Measurements from ENCODE around the gene ADD1. TPM values are rescaled to one million over a fixed set of nuclear protein-coding genes. Genes with fewer than 3 reads are reported as not detected.

Gene ADD1
- total RNA-seq, 1 donor from 2014 or later: 240 TPM

GRCh38 chr4:2870082-2870481, 26.4 kb downstream of the ADD1 start:
- no peak for TF ChIP-seq CTCF (IDR thresholded peaks at IDR 0.05)
- H3K27me3 Mint-ChIP-seq (ENCODE audit: low read depth): no peaks in the 10 kb centered on the region
- no peaks in the 10 kb centered on the region for H3K36me3 Mint-ChIP-seq (ENCODE audit: low read depth)
- peaks cover 73% of the 10 kb centered on the region for H3K4me1 Mint-ChIP-seq (ENCODE audit: low read depth)
- no peaks in the 10 kb centered on the region for H3K9me3 Mint-ChIP-seq (ENCODE audit: low read depth)
- H3K27ac Mint-ChIP-seq (ENCODE audit: unreplicated experiment): peak overlapping the region; percentile 76
- H3K4me3 Mint-ChIP-seq (ENCODE audit: unreplicated experiment): no peak overlapping the region
- no peak for DNase-seq (ENCODE audit: low spot score)

GRCh38 chr4:2871466-2871865, 27.8 kb downstream of the ADD1 start:
- no peak for DNase-seq (ENCODE audit: low spot score)
- no peak overlapping the region for H3K4me3 Mint-ChIP-seq (ENCODE audit: unreplicated experiment)
- H3K27ac Mint-ChIP-seq (ENCODE audit: unreplicated experiment): no peak overlapping the region
- H3K4me1 Mint-ChIP-seq (ENCODE audit: low read depth): peaks cover 60% of the 10 kb centered on the region
- H3K27me3 Mint-ChIP-seq (ENCODE audit: low read depth): no peaks in the 10 kb centered on the region
- no peak for TF ChIP-seq CTCF (IDR thresholded peaks at IDR 0.05)
- peaks cover 5% of the 10 kb centered on the region for H3K36me3 Mint-ChIP-seq (ENCODE audit: low read depth)
- H3K9me3 Mint-ChIP-seq (ENCODE audit: low read depth): no peaks in the 10 kb centered on the region

- no peak for DNase-seq (ENCODE audit: low spot score)
- peak overlapping the region; percentile 34 for H3K27ac Mint-ChIP-seq (ENCODE audit: unreplicated experiment)
- TF ChIP-seq CTCF (IDR thresholded peaks at IDR 0.05): no peak
- no peaks in the 10 kb centered on the region for H3K27me3 Mint-ChIP-seq (ENCODE audit: low read depth)
- peaks cover 5% of the 10 kb centered on the region for H3K36me3 Mint-ChIP-seq (ENCODE audit: low read depth)
- no peak overlapping the region for H3K4me3 Mint-ChIP-seq (ENCODE audit: unreplicated experiment)
- H3K9me3 Mint-ChIP-seq (ENCODE audit: low read depth): no peaks in the 10 kb centered on the region
- peaks cover 55% of the 10 kb centered on the region for H3K4me1 Mint-ChIP-seq (ENCODE audit: low read depth)
Observed at GRCh38 chr4:2871911-2872310, 28.3 kb downstream of the ADD1 start.

- peak overlapping the region; percentile 45 for H3K27ac Mint-ChIP-seq (ENCODE audit: unreplicated experiment)
Observed at GRCh38 chr4:2873329-2873728, 29.7 kb downstream of the ADD1 start.

GRCh38 chr4:2874861-2875260, 31.2 kb downstream of the ADD1 start:
- Mint-ChIP-seq H3K27ac (ENCODE audit: unreplicated experiment) (no peak overlapping the region), H3K36me3 (ENCODE audit: low read depth) (peaks cover 7% of the 10 kb centered on the region)

More at GRCh38 chr4:2873329-2873728, 29.7 kb downstream of the ADD1 start:
- peaks cover 6% of the 10 kb centered on the region for H3K36me3 Mint-ChIP-seq (ENCODE audit: low read depth)
- H3K9me3 Mint-ChIP-seq (ENCODE audit: low read depth): no peaks in the 10 kb centered on the region
- H3K4me3 Mint-ChIP-seq (ENCODE audit: unreplicated experiment): no peak overlapping the region
- H3K4me1 Mint-ChIP-seq (ENCODE audit: low read depth): peaks cover 45% of the 10 kb centered on the region
- no peaks in the 10 kb centered on the region for H3K27me3 Mint-ChIP-seq (ENCODE audit: low read depth)
- DNase-seq (ENCODE audit: low spot score): no peak
- TF ChIP-seq CTCF (IDR thresholded peaks at IDR 0.05): no peak

More at GRCh38 chr4:2874861-2875260, 31.2 kb downstream of the ADD1 start:
- H3K4me3 Mint-ChIP-seq (ENCODE audit: unreplicated experiment): no peak overlapping the region
- no peaks in the 10 kb centered on the region for H3K9me3 Mint-ChIP-seq (ENCODE audit: low read depth)
- no peak for TF ChIP-seq CTCF (IDR thresholded peaks at IDR 0.05)
- H3K4me1 Mint-ChIP-seq (ENCODE audit: low read depth): peaks cover 30% of the 10 kb centered on the region
- no peaks in the 10 kb centered on the region for H3K27me3 Mint-ChIP-seq (ENCODE audit: low read depth)
- no peak for DNase-seq (ENCODE audit: low spot score)
